Stimulated activated CD4-positive, alpha-beta T cell treated with anti-CD3 and anti-CD28 coated beads, Interleukin-4, amount 100 ng/mL, for 4 hours (primary cell): Measurements from ENCODE around the gene CDH15.

Experiments
- DNase-seq, 2 experiments: peaks; one replicate each; pipeline ENCODE4 v3.0.0-alpha.2; 2020

Gene CDH15

GRCh38 chr16:89200850-89201411 lies 29.4 kb downstream of the CDH15 start:
- DNase-seq: no peak

GRCh38 chr16:89201439-89202377 lies 30.2 kb downstream of the CDH15 start:
- DNase-seq: peak; percentile 72 to 78

GRCh38 chr16:89202422-89203215 lies 31.1 kb downstream of the CDH15 start:
- no peak for DNase-seq

- no peak for DNase-seq
Observed at GRCh38 chr16:89207993-89208392, 36.4 kb downstream of the CDH15 start.

GRCh38 chr16:89209522-89210044 lies 38.0 kb downstream of the CDH15 start:
- DNase-seq: no peak

GRCh38 chr16:89210165-89210903 lies 38.8 kb downstream of the CDH15 start:
- no peak for DNase-seq

- DNase-seq: no peak
Observed at GRCh38 chr16:89210904-89211515, 39.5 kb downstream of the CDH15 start.

GRCh38 chr16:89216315-89217137 lies 45.0 kb downstream of the CDH15 start:
- peak; percentile 72 to 82 for DNase-seq

- no peak for DNase-seq
Observed at GRCh38 chr16:89217138-89217387, 45.5 kb downstream of the CDH15 start.

- peak; percentile 73 to 78 for DNase-seq
Observed at GRCh38 chr16:89217388-89218191, 46.0 kb downstream of the CDH15 start, which contains the start of gene ZNF778. TSS of gene ZNF778 (plus strand) at chr16:89217703. CDS start at chr16:89221128, 3,425 bp downstream.

- no peak for DNase-seq
Observed at GRCh38 chr16:89219365-89219764, 47.8 kb downstream of the CDH15 start.

GRCh38 chr16:89221604-89222003 lies 50.1 kb downstream of the CDH15 start:
- no peak for DNase-seq

- DNase-seq: no peak
Observed at GRCh38 chr16:89222931-89223330, 51.4 kb downstream of the CDH15 start.

- no peak for DNase-seq
Observed at GRCh38 chr16:89224665-89225064, 53.1 kb downstream of the CDH15 start.

- no peak for DNase-seq
Observed at GRCh38 chr16:89230255-89230654, 58.7 kb downstream of the CDH15 start.

GRCh38 chr16:89232107-89232506 lies 60.6 kb downstream of the CDH15 start:
- no peak for DNase-seq

GRCh38 chr16:89233678-89234490 lies 62.3 kb downstream of the CDH15 start:
- DNase-seq: no peak

GRCh38 chr16:89237733-89238132 lies 66.2 kb downstream of the CDH15 start:
- DNase-seq: no peak
